Sciatic nerve (tissue), 2 donors: ENCODE results near the gene YRDC. TPM values are rescaled to one million over a fixed set of nuclear protein-coding genes. Genes with fewer than 3 reads are reported as not detected.
A peak's percentile ranks its signal among the peaks of the same experiment; 100 is the strongest.

Experiments
- ATAC-seq: fragments of 200-7000 bp; cut with Tn5 transposase; one replicate; pipeline ENCODE4 v1.9.1; 2020; ENCODE audit warnings: mild to moderate bottlenecking, moderate library complexity
- DNase-seq: peaks from one replicate; pipeline ENCODE4 v3.0.0-alpha.2; 2020; ENCODE audit warnings: low spot score
- intact Hi-C: fragments of 100-400 bp; cut with DNase I; formaldehyde crosslinking; loops from one replicate; pipeline ENCODE4 v1.14.2; 2022
- total RNA-seq: library from RNA; stranded (reverse); fragmentation: NEBNext Ultra II Directional; extraction: Animal tissue kit (Norgen Biotek cat#: 25700); gene quantifications from one replicate; pipeline ENCODE4 v1.2.1, GENCODE V29; 2021
- donor health status: DM: no; HTN: no; CAD: no.
- donor health status: DM: no; HTN: no; CAD: no.

Gene YRDC, protein sequence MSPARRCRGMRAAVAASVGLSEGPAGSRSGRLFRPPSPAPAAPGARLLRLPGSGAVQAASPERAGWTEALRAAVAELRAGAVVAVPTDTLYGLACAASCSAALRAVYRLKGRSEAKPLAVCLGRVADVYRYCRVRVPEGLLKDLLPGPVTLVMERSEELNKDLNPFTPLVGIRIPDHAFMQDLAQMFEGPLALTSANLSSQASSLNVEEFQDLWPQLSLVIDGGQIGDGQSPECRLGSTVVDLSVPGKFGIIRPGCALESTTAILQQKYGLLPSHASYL
- total RNA-seq, result 8.1 TPM

DNA sequence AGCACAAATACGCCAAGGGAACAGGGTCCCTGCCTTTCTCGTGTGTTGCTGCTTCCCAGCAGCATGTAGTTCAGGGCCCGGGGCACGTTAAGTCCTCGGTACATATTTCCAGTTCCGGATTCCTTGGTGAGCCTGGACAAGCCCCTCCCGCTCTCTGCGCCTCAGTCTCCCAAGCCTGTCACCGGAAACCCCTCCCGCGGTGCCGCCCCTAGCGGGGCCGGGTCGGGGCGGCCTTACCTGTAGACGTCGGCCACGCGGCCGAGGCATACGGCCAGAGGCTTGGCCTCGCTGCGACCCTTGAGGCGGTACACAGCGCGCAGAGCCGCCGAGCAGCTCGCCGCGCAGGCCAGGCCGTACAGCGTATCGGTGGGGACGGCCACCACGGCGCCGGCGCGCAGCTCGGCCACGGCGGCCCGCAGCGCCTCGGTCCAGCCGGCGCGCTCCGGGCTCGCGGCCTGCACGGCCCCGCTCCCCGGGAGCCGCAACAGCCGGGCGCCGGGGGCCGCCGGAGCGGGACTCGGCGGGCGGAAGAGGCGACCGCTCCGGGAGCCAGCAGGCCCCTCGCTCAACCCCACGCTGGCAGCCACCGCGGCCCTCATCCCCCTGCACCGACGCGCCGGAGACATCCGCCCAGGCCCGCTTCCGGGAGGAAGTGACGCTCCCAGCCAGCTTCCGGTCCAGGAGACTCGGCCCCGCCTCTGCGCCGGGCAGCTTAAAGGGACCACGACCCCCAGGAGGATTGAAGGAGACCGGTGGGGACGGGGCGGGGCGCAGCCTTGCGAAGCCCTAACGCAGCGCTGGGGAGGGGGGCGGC lies at the start of gene YRDC, which contains the start of gene C1orf122:
TSS of gene YRDC (minus strand) at position 654 of the 814 bp plus-strand sequence. CDS start at position 626, 28 bp downstream.
TSS of gene C1orf122 (plus strand) at position 236 of the 814 bp plus-strand sequence. CDS start 615 bp downstream, outside the sequence.
- DNase-seq (peak; percentile 96), ATAC-seq (peak; percentile 97)
- intact Hi-C loops, result no loop called here

DNA sequence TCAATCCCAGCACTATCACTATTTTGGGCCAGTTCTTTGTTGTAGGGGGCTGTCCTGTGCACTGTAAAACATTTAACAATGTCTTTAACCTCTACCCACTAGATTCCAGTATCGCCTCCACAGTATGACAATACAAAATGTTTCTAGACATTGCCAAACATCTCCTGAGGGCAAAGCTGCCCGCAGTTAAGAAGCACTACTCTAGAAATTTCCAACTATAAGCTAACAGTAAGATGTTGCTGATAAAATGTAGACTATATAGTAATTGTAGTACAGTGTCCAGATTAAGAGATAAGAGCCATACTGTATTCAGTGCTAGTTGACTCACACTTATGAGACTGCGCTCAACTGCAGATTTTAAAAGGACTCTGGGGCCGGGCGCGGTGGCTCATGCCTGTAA lies 46.4 kb upstream of the YRDC start:
- DNase-seq, result no peak
- intact Hi-C loops, result no loop called here
- no peak for ATAC-seq

DNA sequence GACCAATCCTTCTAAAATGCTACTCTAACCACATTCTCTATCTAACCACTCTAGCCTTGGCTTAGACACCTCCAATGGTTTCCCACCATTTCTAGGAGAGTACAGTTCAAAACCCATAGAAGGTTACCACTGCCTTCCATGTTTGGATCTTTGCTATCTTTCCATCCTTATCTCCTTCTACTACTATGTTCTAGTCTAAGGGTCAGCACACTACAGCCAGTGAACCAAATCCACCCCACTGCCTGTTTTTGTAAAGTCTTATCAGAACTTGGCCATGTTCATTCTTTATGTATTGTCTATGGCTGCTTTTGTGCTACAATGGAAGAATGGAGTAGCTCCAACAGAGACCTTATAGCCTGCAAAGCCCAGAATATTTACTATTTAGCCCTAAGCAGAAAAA lies 45.1 kb upstream of the YRDC start:
- intact Hi-C loops, result no loop called here
- no peak for ATAC-seq

DNA sequence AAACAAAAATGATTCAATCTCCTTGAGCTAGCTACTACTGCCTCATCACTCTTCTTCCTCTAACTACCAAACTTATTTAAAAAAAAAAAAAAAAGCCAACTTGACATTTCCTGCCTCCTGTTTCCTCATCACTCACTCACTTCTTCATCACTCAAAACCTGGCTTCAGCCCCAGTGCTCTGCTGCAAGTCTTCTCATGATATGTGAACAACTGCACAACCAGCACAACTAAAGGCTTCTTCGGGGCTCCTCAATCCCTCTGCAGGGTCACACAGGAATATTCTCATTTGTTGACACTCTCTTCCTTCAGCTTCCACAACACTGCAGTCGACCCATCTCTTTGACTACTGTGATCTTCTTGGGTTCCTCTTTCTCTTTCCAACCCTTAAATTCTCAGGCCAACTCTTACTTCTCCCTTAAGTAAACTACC lies 43.8 kb upstream of the YRDC start:
- DNase-seq (no peak), ATAC-seq (no peak)
- intact Hi-C loops, result no loop called here

More for the DNA sequence above, 45.1 kb upstream of the YRDC start:
- DNase-seq, result no peak

DNA sequence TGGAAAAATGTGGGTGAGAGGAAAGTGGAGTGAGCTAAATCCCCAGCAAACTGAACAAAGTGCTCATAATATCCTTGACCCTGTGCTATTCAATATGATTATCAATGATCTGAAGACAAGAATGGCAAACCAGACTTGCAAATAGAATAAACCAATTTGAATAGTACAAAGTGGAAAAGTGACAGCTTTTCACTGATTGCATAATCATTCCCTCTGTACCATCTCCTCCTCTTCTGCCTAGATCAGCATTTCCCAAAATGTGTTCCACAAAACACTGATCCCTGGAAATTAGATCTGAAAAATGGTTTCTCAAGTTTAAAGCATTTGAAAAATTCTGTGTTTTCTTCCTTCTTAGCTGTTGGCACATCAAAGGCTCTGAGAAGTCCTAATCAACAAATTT lies 43.3 kb upstream of the YRDC start:
- no peak for ATAC-seq

DNA sequence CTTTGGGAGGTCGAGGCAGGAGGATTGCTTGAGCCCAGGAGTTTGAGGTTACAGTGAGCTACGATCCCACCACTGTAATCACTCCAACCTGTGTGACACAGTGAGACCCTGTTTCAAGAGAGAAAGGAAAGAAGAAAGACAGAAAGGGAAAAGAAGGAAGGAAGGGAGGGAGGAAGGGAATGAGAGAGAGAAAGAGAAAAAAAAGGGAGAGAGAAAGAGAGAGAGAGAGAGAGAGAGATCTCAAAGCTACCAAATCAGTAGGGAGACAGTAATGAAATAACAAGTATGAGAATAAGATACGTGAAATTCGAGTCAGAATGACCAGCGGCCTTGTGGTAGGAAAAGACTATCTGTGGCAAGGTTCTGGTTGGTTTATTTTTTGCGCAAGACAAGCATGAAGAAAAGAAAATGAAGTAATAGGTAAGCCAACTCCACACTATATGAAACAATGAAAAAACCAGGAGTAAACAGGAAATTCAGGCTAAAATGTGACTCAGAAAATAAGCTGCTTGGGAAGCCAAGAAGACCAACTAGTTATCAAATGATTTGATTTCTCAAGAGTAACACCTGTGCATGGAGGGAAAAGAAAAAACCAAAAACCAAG lies 42.4 kb upstream of the YRDC start:
- no peak for ATAC-seq
- intact Hi-C loops, result no loop called here

More for the DNA sequence above, 43.3 kb upstream of the YRDC start:
- no peak for DNase-seq
- intact Hi-C loops, result no loop called here

DNA sequence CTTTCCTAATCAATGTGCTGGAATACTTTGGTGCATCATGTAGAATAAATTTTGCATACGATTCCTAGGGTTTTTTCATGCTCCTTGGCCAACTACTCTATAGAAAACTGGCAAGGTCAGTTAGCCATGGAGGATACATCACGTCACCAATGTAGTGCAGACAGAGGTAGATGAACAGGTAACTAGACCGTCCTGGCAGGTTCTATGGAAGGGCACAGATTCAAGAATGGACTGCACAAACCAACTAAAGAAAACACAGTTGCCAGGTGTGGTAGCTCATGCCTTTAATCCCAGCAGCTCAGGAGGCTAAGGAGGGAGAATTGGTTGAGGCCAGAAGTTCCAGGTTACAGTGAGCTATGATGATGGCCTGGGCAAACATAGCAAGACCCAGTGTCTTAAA lies 41.5 kb upstream of the YRDC start:
- DNase-seq, result no peak
- intact Hi-C loops, result no loop called here
- ATAC-seq, result no peak

More for the DNA sequence above, 42.4 kb upstream of the YRDC start:
- no peak for DNase-seq

DNA sequence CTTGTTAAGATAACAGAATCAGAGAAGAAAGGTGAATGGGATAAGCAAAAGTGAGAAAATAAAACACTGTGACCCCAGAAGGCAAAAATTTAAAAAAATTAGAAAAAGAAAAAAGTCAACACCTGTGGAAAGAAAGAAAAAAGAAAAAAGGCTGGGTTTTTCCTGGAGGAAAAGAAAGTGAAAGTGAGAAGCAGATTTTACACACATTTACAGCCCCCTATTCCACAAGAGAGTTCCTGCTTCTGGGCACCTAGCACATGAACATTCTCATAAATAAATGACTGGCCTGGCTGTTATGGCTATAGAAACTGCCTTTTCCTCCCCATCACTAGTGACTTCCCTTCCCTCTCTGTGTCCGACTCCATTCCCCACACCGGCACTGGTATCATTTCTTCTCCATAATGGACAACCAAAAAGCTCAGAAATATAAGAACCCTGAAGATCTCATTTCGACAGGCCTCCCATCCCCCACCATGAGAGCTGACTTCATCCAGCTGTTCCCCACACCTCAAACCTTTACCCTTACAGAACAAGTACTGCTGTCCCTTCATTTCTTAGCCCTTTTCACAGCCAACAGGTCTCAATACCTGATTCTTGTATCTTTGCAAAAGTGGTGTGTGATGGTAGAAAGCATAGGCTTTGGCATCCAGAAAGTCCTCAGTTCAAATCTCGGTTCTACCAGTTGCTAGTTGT lies 38.8 kb upstream of the YRDC start:
- DNase-seq (no peak), ATAC-seq (no peak)
- intact Hi-C loops, result no loop called here

DNA sequence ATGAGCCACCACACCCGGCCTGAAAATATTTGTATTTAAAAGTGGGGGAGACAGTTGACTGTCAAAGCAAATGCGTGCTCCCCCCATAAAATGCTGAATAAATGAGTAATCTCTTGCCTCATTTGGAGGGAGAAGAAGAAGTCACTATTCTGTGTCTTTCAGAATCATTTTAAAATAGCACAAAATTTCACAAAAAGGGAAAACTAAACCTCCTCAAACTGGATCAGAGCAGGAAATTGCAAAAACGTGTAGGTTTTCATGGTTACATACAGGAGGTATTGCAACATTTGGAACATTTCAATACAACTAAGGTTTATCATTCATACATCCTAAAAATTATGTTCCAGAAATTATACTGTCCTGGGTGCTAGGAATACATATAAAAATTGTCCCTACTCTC lies 37.8 kb upstream of the YRDC start:
- no peak for DNase-seq
- no peak for ATAC-seq
- intact Hi-C loops, result no loop called here

DNA sequence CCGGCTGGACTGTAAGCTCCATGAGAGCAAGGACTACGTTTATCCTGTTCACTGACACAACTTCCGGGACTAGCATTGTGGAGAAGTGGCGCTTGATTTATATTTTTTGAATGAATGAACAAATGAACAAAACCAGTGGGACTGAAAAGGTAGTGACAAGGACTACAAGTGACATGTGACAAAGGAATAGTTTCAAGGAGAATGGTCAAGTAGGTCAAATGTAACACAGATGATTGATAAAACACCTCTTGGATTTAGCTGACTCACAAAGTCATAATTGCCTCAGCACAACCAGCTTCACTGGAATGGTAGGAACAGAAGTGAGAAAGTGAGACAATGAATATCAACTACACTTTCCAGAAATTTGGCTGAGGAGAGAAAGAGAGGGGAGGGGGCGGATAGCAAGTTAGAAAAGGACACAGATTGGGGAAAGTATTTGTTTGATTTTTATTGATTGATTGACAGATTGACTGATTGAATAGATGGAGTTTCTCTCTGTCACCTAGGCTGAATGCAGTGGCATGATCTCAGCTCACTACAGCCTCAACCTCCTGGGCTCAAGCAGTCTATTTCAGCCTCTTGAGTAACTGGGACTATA lies 37.1 kb upstream of the YRDC start:
- ATAC-seq (no peak), DNase-seq (no peak)
- intact Hi-C loops, result no loop called here

DNA sequence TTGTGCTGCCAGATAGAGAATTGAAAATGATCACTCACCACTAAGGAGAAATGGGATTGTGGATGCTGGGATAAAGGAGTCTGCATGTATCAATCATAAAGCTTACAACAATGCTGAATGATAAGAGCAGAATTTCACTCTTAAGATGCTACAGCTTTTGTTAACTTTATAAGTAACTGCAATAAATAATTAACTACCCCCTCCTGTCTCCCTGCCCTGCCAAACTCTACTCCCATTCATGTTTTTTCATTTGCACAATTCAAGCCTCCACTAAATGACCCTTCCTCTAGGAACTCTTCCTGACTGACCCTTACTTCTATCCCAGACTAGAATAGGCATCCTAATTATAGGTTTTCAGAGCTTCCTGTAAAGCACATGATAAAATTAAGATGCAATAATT lies 36.5 kb upstream of the YRDC start:
- intact Hi-C loops, result no loop called here
- ATAC-seq (no peak), DNase-seq (no peak)

DNA sequence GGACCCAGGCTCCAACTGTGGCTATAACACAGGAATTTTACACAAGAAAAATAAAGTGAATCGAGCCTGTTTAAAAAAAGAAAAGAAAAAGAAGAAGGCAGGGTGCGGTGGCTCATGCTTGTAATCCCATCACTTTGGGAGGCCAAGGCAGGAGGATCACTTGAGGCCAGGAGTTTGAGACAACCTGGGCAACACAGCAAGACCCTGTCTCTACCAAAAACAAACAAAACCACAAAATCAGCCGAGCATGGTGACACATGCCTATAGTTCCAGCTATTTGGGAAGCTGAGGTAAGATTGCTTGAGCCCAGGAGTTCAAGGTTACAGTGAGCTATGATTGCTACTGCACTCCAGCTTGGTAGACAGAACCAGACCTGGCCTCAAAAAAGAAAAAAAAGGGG lies 33.6 kb upstream of the YRDC start:
- ATAC-seq (no peak), DNase-seq (no peak)
- intact Hi-C loops, result no loop called here

DNA sequence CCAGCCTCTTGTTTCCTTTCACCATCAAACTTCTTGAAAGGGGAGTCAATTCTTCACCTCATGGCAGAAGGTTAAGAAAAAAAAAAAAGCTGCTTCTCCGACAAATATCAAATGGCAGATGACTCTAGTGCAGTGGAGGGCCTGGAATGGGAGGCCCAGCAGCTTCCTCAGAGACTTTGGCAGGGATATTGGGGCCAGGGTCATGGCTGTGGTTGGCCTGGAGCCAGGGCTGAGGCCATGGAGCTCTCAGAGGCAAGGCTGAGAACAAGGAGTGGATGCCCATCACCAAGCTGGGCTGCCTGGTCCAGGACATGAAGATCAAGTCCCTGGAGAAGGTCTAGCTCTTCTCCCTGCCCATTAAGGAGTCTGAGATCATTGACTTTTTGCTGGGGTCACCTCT lies 32.7 kb upstream of the YRDC start:
- ATAC-seq, result no peak
- intact Hi-C loops, result no loop called here
- DNase-seq, result no peak

DNA sequence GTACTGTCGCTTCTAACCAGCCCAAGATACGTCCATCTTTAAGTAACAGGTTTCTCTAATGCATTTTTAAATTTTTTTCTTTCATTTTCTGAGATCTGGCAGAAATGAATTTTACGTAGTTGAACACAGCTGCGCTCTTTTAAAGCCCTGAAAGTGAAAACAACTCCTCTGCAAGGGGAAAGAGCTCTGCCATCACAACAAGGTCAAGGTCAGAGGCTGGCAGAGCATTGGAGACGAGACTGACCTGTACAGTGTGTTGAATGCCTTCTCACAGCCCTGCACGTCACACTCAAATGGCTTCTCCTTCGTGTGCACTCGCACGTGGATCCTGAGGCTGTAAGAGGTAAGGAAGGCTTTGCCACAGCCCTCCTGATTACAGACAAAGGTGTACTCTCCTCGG lies 31.7 kb upstream of the YRDC start:
- DNase-seq (no peak), ATAC-seq (no peak)
- intact Hi-C loops, result no loop called here

DNA sequence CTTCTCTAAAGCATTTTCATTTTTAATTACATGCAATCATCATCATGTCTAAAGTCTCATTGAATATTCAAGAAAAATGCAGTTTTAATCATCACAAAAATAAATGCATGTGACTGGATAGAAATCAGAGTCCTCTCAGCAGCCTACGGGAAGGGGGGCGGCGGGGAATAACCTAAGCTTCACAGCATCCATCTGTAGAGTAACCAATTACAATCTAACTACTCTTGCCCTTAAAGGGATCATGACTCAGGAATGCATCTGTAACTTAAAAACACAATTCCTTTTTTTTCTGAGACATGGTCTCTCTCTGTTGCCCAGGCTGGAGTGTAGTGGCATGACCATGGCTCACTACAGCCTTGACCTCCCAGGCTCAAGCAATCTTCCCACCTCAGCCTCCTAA lies 28.8 kb upstream of the YRDC start:
- ATAC-seq (no peak), DNase-seq (no peak)
- intact Hi-C loops, result no loop called here

DNA sequence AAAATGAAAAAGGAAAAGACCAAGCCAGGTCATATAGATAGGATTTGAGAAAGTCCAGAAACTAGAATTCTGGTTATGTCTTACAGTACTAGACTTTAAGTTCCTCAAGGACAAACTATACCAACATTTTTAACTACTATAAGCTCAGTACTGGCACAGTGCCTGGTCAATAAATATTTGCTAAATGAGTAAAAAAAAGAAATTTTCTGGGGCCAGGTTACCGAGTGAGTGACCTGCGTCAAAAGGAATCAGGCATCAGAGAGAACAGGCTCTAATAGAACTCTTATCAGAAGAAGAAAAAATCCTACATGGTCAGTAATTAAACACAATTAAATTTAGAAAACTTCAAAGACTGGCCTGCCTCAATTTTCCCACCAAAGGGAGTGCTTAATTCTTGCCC lies 23.8 kb upstream of the YRDC start:
- no peak for ATAC-seq
- intact Hi-C loops, result no loop called here
- no peak for DNase-seq

DNA sequence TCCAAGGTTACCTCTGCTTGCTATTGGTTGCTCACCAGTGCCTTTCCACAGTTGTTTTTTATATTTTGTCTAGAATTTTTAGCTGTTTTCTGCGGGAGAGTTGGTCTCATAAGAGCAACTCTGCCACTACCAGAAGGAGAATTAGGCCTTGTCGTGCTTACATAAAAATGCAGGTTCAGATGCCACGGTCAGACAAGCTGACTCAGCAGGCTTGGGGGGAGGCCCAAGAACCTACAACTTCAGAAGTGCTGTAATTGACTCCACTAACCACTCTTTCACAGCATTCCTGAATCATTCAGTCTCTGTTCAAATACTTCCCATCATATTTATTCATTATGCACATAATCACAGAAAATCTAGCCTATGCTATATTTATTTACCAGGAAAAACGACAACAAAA lies 23.1 kb upstream of the YRDC start:
- no peak for ATAC-seq
- no peak for DNase-seq
- intact Hi-C loops, result no loop called here

DNA sequence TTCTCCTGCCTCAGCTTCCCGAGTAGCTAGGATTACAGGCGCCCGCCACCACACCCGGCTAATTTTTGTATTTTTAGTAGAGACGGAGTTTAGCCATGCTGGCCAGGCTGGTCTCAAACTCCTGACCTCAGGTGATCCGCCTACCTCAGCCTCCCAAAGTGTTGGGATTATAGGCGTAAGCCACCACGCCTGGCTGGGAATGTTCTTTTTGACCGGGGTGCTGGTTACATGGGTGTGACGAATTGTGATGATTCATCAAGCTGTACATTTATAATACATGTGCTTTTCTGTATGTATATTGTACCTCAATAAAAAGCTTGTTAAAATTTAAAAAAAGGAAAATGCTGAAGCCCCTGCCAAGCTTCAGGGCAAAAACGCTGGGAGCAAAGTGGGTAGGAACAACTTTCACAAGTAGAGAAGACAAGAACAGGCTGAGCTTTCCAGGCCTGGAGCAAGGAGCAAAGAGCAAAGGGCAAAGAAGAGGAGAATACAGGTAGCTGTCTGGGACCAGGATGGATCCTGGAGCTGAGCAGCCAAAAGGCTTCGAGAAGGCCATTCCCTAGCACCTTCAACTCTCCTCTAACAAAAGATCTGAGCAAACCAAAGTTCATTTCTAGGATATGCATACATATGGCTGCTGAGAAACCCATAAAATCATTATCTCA lies 20.5 kb upstream of the YRDC start:
- ATAC-seq, result no peak
- no peak for DNase-seq
- intact Hi-C loops, result no loop called here

DNA sequence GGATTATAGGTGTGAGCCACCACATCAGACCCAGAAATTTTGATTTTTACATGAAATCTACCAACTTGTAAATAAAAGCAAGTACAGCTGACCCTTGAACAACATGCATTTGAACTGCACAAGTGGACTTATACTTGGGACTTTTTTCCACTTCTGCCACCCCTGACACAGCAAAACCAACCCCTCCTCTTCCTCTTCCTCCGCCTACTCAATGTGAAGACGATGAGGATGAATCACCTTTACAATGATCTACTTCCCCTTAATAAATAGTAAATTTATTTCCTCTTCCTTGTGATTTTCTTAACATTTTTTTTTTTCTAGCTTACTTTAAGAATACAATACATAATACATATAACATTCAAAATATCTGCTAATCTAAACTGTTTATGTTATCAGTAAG lies 17.5 kb upstream of the YRDC start:
- intact Hi-C loops, result no loop called here
- DNase-seq (no peak), ATAC-seq (no peak)
